Astrocyte of the spinal cord (primary cell): ENCODE results near the gene ACSL5.
A peak's percentile ranks its signal among the peaks of the same experiment; 100 is the strongest.
"Not testable (repeated sequence)": the region's sequence is repeated elsewhere in the genome, so short reads cannot be mapped to it uniquely, and the experiment has no call there.

ENCODE experiments used
- DNase-seq: peaks from one replicate; pipeline ENCODE4 v3.0.0; 2011; ENCODE audit warnings: low read depth, low spot score
- H3K4me3 ChIP-seq: 2 replicates; pipeline ENCODE4 v1.5.1; 2011; ENCODE audit warnings: low read depth, mild to moderate bottlenecking, low read length, moderate library complexity
- in situ Hi-C: cut with HindIII; loops from 2 replicates; pipeline ENCODE4 v1.10.0; 2017; ENCODE audit warnings: low sequenced_read_pairs
- TF ChIP-seq, protein P1 (sequence below): IDR thresholded peaks from 2 replicates; pipeline ENCODE4 v1.5.1; 2012; ENCODE audit warnings: low read depth, mild to moderate bottlenecking, low read length, inconsistent platforms

The ACSL5 gene

GRCh38 chr10:112454910-112455779 is 81.2 kb downstream of the ACSL5 start:
- DNase-seq: no peak
- no peak overlapping the region for H3K4me3 ChIP-seq
- in situ Hi-C loops: no loop called here
- TF ChIP-seq, protein P1, sequence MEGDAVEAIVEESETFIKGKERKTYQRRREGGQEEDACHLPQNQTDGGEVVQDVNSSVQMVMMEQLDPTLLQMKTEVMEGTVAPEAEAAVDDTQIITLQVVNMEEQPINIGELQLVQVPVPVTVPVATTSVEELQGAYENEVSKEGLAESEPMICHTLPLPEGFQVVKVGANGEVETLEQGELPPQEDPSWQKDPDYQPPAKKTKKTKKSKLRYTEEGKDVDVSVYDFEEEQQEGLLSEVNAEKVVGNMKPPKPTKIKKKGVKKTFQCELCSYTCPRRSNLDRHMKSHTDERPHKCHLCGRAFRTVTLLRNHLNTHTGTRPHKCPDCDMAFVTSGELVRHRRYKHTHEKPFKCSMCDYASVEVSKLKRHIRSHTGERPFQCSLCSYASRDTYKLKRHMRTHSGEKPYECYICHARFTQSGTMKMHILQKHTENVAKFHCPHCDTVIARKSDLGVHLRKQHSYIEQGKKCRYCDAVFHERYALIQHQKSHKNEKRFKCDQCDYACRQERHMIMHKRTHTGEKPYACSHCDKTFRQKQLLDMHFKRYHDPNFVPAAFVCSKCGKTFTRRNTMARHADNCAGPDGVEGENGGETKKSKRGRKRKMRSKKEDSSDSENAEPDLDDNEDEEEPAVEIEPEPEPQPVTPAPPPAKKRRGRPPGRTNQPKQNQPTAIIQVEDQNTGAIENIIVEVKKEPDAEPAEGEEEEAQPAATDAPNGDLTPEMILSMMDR: no peak

DNA sequence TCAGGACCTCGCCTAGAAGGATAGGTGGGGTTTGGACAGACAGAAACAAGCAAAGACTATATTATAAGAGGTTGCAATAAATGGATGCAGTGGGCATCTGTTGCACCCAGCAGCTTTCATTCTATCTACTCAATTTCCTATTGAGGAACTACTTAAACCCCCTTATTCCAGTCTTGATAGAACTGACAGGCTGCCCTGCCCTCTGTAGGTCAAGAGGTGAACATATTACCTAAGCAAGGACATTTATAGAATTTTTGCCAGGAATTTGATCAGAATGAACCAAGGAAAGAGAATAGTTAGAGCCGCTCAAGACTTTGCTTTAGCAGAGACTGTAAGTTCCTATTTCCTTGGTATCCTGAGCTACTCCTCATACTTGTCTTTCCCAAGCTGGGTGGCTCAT is 82.6 kb downstream of the ACSL5 start:
- H3K4me3 ChIP-seq: no peak overlapping the region
- DNase-seq: no peak
- TF ChIP-seq, protein P1: no peak
- in situ Hi-C loops: no loop called here

- in situ Hi-C loops: no loop called here
- no peak overlapping the region for H3K4me3 ChIP-seq
- TF ChIP-seq, protein P1: no peak
- DNase-seq: no peak
Measured at GRCh38 chr10:112460366-112460765, 86.5 kb downstream of the ACSL5 start.

- peak; percentile 46 for DNase-seq
- in situ Hi-C loops: no loop called here
- H3K4me3 ChIP-seq: no peak overlapping the region
- TF ChIP-seq, protein P1: no peak
Measured at GRCh38 chr10:112461029-112461887, 87.3 kb downstream of the ACSL5 start.

- in situ Hi-C loops, DNase-seq, H3K4me3 ChIP-seq: not testable (repeated sequence)
Measured at GRCh38 chr10:112464074-112464473, 90.2 kb downstream of the ACSL5 start.

DNA sequence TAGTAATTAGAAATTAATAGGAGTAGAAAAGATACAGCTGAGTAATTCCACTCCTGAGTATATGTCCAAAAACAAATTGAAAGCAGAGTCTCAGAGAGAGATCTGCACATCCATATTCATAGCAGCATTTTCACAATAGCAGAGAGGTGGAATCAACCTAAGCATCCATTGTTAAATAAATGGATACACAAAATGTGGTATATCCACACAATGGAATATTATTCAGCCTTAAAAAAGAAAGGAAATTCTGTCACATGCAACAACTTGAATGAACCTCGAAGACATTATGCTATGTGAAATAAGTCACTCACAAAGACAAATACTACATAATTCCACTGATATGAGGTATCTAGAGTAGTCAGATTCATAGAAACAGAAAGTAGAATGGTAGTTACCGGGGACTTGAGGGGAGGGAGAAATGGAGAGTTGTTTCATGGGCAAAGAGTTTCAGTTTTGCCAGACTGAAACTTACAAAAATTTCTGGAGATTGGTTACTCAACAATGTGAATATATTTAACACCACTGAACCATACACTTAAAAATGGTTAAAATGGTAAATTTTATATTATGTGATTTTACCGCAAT is 91.5 kb downstream of the ACSL5 start:
- DNase-seq: no peak
- TF ChIP-seq, protein P1: no peak
- no peak overlapping the region for H3K4me3 ChIP-seq
- in situ Hi-C loops: no loop called here
